GM21515 (cell line): ENCODE measurements around the gene PSPH.
A peak's percentile ranks its signal among the peaks of the same experiment; 100 is the strongest.

Source experiments
- ATAC-seq: cut with Tn5 transposase; IDR thresholded peaks from one replicate; pipeline ENCODE4 v1.9.1; 2021; ENCODE audit not compliant: unreplicated experiment

Gene PSPH

GRCh38 chr7:56007167-56007652 lies 44.0 kb downstream of the PSPH start:
- no peak for ATAC-seq

- no peak for ATAC-seq
Measured at GRCh38 chr7:56003749-56004148, 47.5 kb downstream of the PSPH start.

GRCh38 chr7:55996856-55997500 lies 54.3 kb downstream of the PSPH start:
- no peak for ATAC-seq

- no peak for ATAC-seq
Measured at GRCh38 chr7:55992346-55992745, 58.9 kb downstream of the PSPH start.

GRCh38 chr7:55983537-55983936 lies 67.7 kb downstream of the PSPH start:
- no peak for ATAC-seq

DNA sequence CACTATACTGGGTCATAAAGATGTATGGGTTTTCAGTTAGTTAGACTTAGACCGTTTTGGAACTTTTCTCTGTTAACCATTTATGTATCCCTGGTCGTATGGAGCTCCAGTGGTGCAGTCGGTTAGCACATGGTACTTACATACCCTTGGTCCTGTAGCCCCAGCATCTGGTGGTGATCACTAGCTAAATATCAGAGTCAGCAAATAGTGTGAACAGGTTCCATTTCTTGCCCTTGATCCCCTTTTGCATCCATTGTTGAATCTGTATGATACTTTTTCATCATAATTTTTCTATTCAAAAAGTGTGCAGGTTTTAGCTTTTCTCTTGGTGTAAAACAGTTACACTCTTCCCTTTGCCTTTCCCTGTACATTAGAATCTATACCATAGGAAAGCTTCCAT lies 71.0 kb downstream of the PSPH start:
- ATAC-seq = no peak

DNA sequence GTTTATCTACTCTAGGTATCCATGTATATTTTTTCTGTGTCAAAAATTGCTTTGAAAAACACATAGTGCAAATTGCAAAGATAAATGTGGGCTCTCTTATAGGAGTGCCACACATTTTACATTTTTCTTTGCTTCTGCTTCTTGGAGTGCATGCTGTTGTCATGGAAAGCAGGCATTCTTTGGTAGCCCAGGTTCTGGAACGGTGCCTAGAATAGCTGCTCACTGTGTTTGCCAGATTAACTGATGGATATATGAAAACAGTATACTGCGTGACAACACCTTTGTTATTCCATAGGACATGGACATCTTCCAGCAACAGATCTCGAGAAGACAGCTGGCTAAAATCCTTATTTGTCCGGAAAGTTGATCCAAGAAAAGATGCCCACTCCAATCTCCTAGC lies 73.4 kb downstream of the PSPH start:
- no peak for ATAC-seq

DNA sequence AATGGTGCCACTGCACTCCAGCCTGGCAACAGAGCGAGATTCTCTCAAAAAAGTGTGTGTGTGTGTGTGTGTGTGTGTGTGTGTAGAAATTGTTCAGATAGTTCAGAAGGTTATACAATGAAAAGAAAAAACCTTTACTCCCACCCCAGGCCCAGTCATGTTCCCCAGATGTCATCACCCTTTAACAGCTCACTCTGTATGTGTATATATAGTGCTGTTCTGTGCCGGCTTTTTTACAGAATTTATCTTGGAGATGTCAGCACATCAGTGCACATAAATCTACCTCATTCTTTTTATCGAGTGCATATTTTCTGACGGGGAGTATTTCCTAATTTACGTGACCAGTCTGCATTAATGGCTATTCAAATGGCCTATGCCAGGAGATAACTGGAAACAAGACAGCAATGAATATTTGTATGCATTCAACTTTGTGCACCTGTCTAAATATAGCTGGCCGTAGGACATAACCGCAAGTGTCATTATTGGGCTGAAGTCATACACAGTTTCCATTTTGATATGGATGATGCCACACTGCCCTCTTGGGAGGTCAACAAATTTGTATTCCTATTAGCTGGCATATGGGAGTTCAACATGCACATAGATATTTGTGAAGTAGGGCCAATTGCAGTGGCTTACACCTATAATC lies 75.1 kb downstream of the PSPH start:
- ATAC-seq = no peak

DNA sequence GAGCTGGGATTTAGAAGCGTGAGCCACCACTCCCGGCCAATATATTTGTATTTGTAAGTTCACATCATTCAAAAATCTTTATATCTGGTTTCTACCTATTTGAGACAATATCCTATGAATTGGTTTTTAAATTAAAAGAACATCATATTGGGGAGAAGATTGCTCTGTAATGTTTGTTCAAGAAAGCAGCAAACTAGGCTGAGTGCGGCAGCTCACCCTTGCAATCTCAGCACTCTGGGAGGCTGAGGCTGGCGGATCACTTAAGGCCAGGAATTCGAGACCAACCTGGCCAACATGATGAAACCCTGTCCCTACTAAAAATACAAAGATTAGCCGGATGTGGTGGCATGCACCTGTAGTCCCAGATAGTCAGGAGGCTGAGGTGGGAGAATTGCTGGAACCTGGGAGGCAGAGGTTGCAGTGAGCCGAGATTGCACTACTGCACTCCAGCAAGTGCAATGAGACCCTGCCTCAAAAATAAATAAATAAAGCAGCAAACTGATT lies 77.4 kb downstream of the PSPH start:
- ATAC-seq = no peak

- no peak for ATAC-seq
Measured at GRCh38 chr7:55970978-55971377, 80.3 kb downstream of the PSPH start.

DNA sequence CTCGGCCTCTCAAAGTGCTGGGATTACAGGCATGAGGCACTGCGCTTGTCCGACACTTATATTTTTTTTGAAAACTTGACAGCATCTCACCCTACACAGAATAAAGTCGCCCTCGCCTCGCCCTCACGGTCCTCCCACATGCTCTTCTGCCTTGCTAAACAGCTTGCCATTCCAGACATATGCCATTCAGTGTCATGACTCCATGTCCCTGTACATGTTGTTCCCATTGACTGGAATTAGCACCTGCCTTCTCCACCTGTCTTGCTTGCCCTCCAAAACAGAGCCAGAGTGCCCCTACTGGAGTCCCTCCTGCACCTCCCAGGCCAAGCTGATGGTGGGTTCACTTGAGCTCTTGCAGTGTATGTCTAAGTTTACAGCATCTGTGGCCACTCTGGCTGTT lies 80.7 kb downstream of the PSPH start:
- no peak for ATAC-seq

- no peak for ATAC-seq
Measured at GRCh38 chr7:55969391-55969790, 81.9 kb downstream of the PSPH start.

GRCh38 chr7:55966851-55967250 lies 84.4 kb downstream of the PSPH start:
- no peak for ATAC-seq

- ATAC-seq = no peak
Measured at GRCh38 chr7:55965805-55966421, 85.3 kb downstream of the PSPH start.

GRCh38 chr7:55965100-55965470 lies 86.2 kb downstream of the PSPH start:
- ATAC-seq = no peak

DNA sequence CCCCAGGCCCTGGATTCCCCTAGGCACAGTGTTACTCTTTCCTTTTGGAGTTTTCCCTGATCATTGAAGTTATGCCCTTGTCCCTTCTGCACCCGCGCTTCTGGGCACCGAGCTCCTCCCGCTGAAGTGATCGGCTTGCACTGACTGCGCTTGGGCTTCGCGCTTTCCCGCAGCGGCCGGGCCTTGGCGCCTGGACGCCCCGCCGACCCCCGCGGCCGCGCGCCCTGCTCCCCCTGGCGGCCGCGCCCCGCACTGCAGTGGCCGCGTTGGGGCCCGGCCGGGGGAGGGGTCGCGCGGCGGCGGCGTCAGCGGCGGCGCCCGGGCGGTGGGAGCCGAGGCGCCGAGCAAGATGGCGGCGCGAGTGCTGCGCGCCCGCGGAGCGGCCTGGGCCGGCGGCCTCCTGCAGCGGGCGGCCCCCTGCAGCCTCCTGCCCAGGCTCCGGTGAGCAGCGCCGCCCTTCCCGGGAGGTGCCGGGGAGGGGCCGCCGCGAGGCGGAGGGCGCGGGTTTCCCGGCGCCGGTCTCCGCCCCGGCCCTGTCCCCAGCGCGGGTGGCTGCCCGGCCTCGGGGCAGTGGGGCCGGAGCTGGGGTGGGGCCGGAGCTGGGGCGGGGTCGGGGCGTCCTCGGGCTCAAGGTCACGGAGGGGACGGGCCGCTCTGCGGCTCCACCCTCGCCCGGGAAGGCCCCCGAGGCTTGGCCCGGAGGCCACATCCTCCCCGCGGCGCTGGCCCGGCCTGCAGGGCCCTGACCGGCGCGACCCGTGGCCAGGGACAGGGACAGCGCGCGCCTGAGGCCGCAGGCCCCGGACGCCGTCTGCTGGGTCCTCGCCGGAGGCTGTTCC lies 86.8 kb downstream of the PSPH start, which contains the start of gene NIPSNAP2:
NIPSNAP2 (plus strand) TSS at position 325 of the 839 bp plus-strand sequence; CDS start at position 350, 25 bp downstream.
- peak; percentile 81 for ATAC-seq

DNA sequence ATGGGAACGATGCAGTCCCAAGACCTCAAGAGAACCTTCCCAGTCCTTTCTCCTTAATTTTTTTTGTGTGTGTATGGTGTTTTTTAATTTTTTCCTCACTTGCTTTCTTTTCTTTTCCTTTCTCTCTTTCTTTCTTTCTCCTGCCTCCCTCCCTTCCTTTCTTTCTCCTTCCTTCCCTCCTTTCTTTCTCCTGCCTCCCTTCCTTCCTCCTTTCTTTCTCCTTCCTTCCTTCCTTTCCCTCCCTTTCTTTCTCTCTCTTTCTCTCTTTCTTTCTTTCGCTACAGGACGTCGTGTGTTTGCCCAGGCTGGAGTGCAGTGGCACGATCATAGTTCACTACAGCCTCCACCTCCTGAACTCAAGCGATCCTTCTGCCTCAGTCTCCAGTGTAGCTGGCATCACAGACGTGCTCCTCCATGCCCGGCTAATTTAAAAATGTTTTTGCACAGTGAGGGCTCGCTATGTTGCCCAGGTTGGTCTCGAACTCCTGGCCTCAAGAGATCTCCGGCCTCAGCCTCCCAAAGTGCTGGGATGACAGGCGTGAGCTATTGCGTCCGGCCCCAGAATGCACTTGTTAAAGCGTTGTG lies 87.6 kb downstream of the PSPH start:
- ATAC-seq = no peak

GRCh38 chr7:55962014-55962413 lies 89.2 kb downstream of the PSPH start:
- ATAC-seq = no peak
